NCI-H1092 treated with DMSO at 0.1 percent for 48 hours (cell line): ENCODE data around the gene TRIOBP.
"Not testable (repeated sequence)": the region's sequence is repeated elsewhere in the genome, so short reads cannot be mapped to it uniquely, and the experiment has no call there.

Source experiments
- DNase-seq: peaks from one replicate; lab custom pipeline; 2025; lab: John Stamatoyannopoulos, UW

The TRIOBP gene

GRCh38 chr22:37694131-37694530 is 2.7 kb upstream of the TRIOBP start:
- DNase-seq = not testable (repeated sequence)

GRCh38 chr22:37696260-37696656 is 590 bp upstream of the TRIOBP start:
- DNase-seq = not testable (repeated sequence)

GRCh38 chr22:37697538-37697835 is 639 bp downstream of the TRIOBP start:
- no peak for DNase-seq

- DNase-seq = no peak
Observed at GRCh38 chr22:37701141-37701786, 4.4 kb downstream of the TRIOBP start.

GRCh38 chr22:37703906-37704305 is 7.1 kb downstream of the TRIOBP start:
- DNase-seq = no peak

GRCh38 chr22:37704645-37705044 is 7.8 kb downstream of the TRIOBP start:
- no peak for DNase-seq

GRCh38 chr22:37705205-37705604 is 8.4 kb downstream of the TRIOBP start:
- DNase-seq = no peak

- no peak for DNase-seq
Observed at GRCh38 chr22:37708580-37709444, 12.0 kb downstream of the TRIOBP start.

GRCh38 chr22:37709445-37709765 is 12.6 kb downstream of the TRIOBP start:
- DNase-seq = no peak

- no peak for DNase-seq
Observed at GRCh38 chr22:37710675-37711074, 13.8 kb downstream of the TRIOBP start.

- no peak for DNase-seq
Observed at GRCh38 chr22:37711490-37711889, 14.6 kb downstream of the TRIOBP start.

- DNase-seq = no peak
Observed at GRCh38 chr22:37713761-37714160, 16.9 kb downstream of the TRIOBP start.

GRCh38 chr22:37714634-37715033 is 17.8 kb downstream of the TRIOBP start:
- DNase-seq = no peak

GRCh38 chr22:37715760-37716159 is 18.9 kb downstream of the TRIOBP start:
- no peak for DNase-seq

- DNase-seq = no peak
Observed at GRCh38 chr22:37716708-37717107, 19.9 kb downstream of the TRIOBP start.

GRCh38 chr22:37717235-37717634 is 20.4 kb downstream of the TRIOBP start:
- not testable (repeated sequence) for DNase-seq

GRCh38 chr22:37717746-37718305 is 21.0 kb downstream of the TRIOBP start:
- not testable (repeated sequence) for DNase-seq

- no peak for DNase-seq
Observed at GRCh38 chr22:37725551-37726240, 28.8 kb downstream of the TRIOBP start.

GRCh38 chr22:37726241-37726887 is 29.5 kb downstream of the TRIOBP start:
- no peak for DNase-seq

GRCh38 chr22:37728620-37729019 is 31.8 kb downstream of the TRIOBP start:
- DNase-seq = no peak

GRCh38 chr22:37731804-37732471 is 35.1 kb downstream of the TRIOBP start:
- DNase-seq = no peak
